Spleen (tissue), 7 donors: ENCODE data around the gene HOGA1.

Experiments
- POLR2A ChIP-seq, 3 donors: fragments of 450-650 bp; IDR thresholded peaks; one replicate each; pipeline ENCODE4 v1.5.1; 2017; ENCODE audit warnings: antibody characterized with exemption in 3 of 3, mild to moderate bottlenecking in 1 of 3
- TF ChIP-seq, protein P1 (sequence below), 11 experiments: fragments of 200-600 bp in 7 of 11; fragments of 450-650 bp in 4 of 11; sonication (generic) in 4 of 11; IDR thresholded peaks in 8 of 11; conservative IDR thresholded peaks in 3 of 11; 1 replicate in 7 of 11; 2 replicates in 4 of 11; pipeline versions ENCODE4 v1.4.0 to v1.8.0; 2016 to 2021; ENCODE audit warnings: antibody characterized with exemption in 11 of 11, inconsistent platforms in 4 of 11, mild to moderate bottlenecking in 1 of 11
- donor health status: DM: no; HTN: no; CAD: no; lungs with moderate emphysema.
- donor health status: DM: no; HTN: no; CAD: no.
- donor health status: DM: no; HTN: no; CAD: no.

DNA sequence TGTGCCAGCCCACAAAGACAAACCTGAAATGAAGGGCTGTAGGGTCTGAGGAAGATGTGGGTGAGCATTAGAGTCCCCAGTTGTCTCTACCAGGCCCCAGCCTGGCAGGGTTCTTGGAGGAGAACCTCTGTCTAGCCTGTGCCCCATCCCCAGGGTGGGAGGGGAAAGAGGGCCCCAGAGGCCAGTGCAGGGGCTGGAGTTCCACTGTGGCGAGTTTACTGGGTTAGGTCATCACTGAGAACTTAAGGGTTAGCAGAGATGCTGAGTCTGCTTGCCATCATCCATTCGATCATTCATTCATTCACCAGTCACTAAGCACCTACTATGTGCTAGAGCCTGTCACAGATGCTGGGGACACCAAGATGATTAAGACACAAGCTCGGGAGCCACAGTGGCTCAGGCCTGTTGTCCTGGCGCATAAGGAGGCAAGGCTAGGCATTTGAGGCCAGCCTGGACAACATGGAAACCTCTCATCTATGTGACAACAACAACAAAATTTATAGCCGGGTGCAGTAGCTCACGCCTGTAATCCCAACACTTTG lies 9.0 kb upstream of the HOGA1 start:
- TF ChIP-seq, protein P1, sequence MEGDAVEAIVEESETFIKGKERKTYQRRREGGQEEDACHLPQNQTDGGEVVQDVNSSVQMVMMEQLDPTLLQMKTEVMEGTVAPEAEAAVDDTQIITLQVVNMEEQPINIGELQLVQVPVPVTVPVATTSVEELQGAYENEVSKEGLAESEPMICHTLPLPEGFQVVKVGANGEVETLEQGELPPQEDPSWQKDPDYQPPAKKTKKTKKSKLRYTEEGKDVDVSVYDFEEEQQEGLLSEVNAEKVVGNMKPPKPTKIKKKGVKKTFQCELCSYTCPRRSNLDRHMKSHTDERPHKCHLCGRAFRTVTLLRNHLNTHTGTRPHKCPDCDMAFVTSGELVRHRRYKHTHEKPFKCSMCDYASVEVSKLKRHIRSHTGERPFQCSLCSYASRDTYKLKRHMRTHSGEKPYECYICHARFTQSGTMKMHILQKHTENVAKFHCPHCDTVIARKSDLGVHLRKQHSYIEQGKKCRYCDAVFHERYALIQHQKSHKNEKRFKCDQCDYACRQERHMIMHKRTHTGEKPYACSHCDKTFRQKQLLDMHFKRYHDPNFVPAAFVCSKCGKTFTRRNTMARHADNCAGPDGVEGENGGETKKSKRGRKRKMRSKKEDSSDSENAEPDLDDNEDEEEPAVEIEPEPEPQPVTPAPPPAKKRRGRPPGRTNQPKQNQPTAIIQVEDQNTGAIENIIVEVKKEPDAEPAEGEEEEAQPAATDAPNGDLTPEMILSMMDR (IDR thresholded peaks at IDR 0.05 in 8 of 11, conservative IDR thresholded peaks at IDR 0.05 in 3 of 11), result no peak
- no peak for TF ChIP-seq POLR2A (IDR thresholded peaks at IDR 0.05)
